GM12878 (cell line): Measurements from ENCODE around the gene PHACTR1. TPM values are rescaled to one million over a fixed set of nuclear protein-coding genes. Genes with fewer than 3 reads are reported as not detected.

Experiments used
- EGR1 ChIP-seq, 2 experiments: IDR thresholded peaks; 1 replicate in 1 of 2; 2 replicates in 1 of 2; pipeline ENCODE4 v1.6.1; 2011 to 2012; ENCODE audit warnings: low read depth in 2 of 2, low read length in 2 of 2, borderline replicate concordance in 1 of 2, mild to moderate bottlenecking in 1 of 2, moderate library complexity in 1 of 2
- IKZF1 ChIP-seq: fragments of 450-650 bp; conservative IDR thresholded peaks from 2 replicates; pipeline ENCODE4 v1.6.1; 2017; ENCODE audit warnings: antibody characterized with exemption, mild to moderate bottlenecking
- KLF5 ChIP-seq: fragments of 450-650 bp; IDR thresholded peaks from 2 replicates; pipeline ENCODE4 v1.6.1; 2014; ENCODE audit warnings: mild to moderate bottlenecking; ENCODE audit not compliant: partially characterized antibody
- PRDM15 ChIP-seq: fragments of 450-650 bp; formaldehyde crosslinking; IDR thresholded peaks from 2 replicates; pipeline ENCODE4 v1.4.0; 2020; ENCODE audit warnings: mild to moderate bottlenecking, moderate library complexity
- RUNX3 ChIP-seq: IDR thresholded peaks from 2 replicates; pipeline ENCODE4 v1.6.1; 2012; ENCODE audit warnings: low read length, inconsistent platforms
- SUPT20H ChIP-seq: IDR thresholded peaks from 2 replicates; pipeline ENCODE4 v1.6.1; 2011; ENCODE audit warnings: low read depth, mild to moderate bottlenecking, low read length, moderate library complexity, borderline replicate concordance; ENCODE audit not compliant: control insufficient read depth
- polyA plus RNA-seq, 11 experiments: library from polyadenylated mRNA; depleted of rRNA in 4 of 11; unstranded in 6 of 11; stranded (reverse) in 5 of 11; fragments of >200 nt; fragmentation: Nextera tagmentation in 4 of 11; fragmentation: Illumina TruSeq in 1 of 11; extraction: Ambion mirVana in 4 of 11; extraction: Trizol in 1 of 11; gene quantifications; 1 replicate in 1 of 11; 2 replicates in 10 of 11; pipeline versions ENCODE4 v1.2.1 to v1.2.3, GENCODE V29; 2011 to 2016; ENCODE audit warnings: inconsistent platforms in 2 of 11, missing spikeins in 2 of 11, low read depth in 1 of 11
- total RNA-seq, 4 experiments: library from RNA; depleted of rRNA in 3 of 4; stranded (reverse); fragments of >200 nt in 3 of 4; fragmentation: Illumina TruSeq in 1 of 4; extraction: Trizol in 1 of 4; gene quantifications; 2 replicates each; pipeline versions ENCODE4 v1.2.1 to v1.2.3, GENCODE V29; 2013 to 2021

PHACTR1 gene
- total and polyA plus RNA-seq, 10 of the 15 experiments (the other 5 are each of a cell fraction or from before 2014, with no cell fraction given) = 34.2 to 94.6 (median 62.3) TPM

GRCh38 chr6:13268913-13269518 lies 552.4 kb downstream of the PHACTR1 start (continued):
- no peak for TF ChIP-seq RUNX3
- TF ChIP-seq PRDM15 (CRISPR knock-in tag) = no peak
- no peak for TF ChIP-seq EGR1 (IDR thresholded peaks at IDR 0.05; ENCODE audit: borderline replicate concordance in 1 of 2, low read depth in 2 of 2, low read length in 2 of 2)
- TF ChIP-seq IKZF1 = no peak
- TF ChIP-seq SUPT20H = no peak
- TF ChIP-seq KLF5 = no peak
